HT-29 (cell line): Measurements from ENCODE around the gene IVD. TPM values are rescaled to one million over a fixed set of nuclear protein-coding genes. Genes with fewer than 3 reads are reported as not detected.
A peak's percentile ranks its signal among the peaks of the same experiment; 100 is the strongest.

Source experiments
- DNase-seq: peaks from one replicate; pipeline ENCODE4 v3.0.0-alpha.2; 2015; ENCODE audit warnings: low spot score
- total RNA-seq: library from RNA; depleted of rRNA; stranded (reverse); fragments of >200 nt; shearing (Covaris generic); gene quantifications from 2 replicates; pipeline ENCODE4 v1.2.3, GENCODE V29; 2014

The IVD gene
- total RNA-seq, 1 experiment from 2014 or later, result 44.6 TPM

DNA sequence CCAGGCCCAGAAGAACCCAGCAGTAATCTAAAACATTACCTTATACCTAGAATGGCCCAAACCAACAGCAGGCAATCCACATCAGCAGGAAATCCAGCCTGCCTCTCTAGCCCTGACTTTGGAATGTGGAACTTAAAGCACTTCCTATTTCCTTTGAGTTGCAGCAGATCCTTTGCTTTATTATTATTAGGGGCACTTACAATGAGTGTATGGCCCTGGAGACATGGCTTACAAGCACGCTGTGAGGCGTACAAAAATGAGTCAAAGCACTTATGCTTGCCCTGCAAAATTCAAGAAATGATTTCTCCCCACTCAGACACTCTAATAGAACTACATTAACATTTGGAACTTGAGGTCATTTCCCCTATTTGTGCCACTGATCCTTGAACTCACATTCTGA is 32.6 kb upstream of the IVD start:
- DNase-seq, result no peak

- no peak for DNase-seq
These were observed 28.0 kb upstream of the IVD start for GRCh38 chr15:40377606-40378005.

DNA sequence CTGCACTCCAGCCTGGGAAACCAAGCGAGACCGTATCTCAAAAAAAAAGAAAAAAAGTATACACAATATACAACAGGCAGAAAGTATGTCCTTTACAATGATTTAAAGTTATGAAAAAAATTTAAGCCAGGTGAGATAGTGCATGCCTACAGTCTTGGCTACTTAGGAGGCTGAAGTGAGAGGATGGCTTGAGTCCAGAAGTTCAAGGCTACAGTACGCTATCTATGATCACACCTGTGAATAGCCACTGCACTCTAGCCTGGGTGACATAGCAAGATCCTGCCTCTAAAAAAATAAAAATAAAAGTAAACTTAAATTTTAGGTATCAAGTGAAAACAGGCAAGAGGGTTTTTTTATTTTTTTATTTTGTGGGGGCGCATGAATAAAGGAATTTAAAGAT is 26.2 kb upstream of the IVD start:
- no peak for DNase-seq

DNA sequence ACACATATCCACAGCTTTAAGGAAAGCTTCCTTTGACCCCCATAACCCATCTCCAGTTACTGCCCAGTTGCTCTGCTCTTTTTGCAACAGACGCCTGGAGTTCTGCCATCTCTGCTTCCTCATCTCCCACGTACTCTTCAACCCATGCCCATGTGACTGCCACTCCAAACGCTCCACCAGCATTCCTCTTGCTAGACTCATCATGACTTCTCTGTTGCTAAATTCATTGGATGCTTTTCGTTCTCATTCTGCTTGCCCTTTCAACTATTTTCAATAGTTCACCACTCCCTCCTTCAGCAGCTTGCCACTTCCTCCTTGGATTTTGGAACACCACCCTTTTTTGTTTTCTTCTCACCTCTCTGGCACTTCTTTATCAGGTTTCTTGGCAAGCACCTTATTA is 25.7 kb upstream of the IVD start:
- peak; percentile 77 for DNase-seq

- DNase-seq, result no peak
These were observed 25.0 kb upstream of the IVD start for GRCh38 chr15:40380636-40381035.

DNA sequence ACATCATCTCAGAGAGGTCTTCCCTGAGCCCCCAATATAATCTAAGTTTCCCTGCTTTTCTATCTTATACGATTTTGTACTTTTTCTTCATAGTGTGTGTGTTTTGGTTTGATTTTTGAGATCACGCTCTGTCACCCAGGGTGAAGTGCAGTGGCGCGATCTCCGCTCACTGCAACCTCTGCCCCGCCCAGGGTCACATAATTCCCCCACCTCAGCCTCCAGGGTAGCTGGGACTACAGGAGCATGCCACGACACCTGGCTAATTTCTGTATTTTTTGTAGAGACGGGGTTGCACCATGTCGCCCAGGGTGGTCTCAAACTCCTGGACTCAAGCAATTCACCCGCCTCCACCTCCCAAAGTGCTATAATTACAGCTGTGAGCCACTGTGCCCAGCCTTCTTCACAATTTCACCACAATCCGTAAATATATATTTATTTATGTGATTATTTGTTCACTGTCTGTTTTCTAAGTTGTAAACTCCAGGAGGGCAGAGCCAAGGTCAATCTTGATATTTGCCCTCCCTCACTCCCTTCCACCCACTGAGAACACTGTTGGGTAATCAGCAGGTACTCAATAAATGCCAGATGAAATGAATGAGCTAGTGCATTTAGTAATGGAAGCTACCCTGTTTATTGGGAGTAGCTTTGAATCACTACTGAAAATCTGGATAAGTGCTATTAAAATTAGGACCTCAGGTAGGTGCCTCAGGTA is 23.6 kb upstream of the IVD start:
- DNase-seq, result no peak

- DNase-seq, result peak; percentile 98
These were observed 22.8 kb upstream of the IVD start, which contains the start of gene KNSTRN for GRCh38 chr15:40382580-40383456. Gene KNSTRN (plus strand): TSS chr15:40382721. CDS start chr15:40382836, 115 bp downstream.

GRCh38 chr15:40386480-40386879 is 19.1 kb upstream of the IVD start:
- DNase-seq, result no peak

- no peak for DNase-seq
These were observed 16.4 kb upstream of the IVD start for GRCh38 chr15:40388941-40389823.

DNA sequence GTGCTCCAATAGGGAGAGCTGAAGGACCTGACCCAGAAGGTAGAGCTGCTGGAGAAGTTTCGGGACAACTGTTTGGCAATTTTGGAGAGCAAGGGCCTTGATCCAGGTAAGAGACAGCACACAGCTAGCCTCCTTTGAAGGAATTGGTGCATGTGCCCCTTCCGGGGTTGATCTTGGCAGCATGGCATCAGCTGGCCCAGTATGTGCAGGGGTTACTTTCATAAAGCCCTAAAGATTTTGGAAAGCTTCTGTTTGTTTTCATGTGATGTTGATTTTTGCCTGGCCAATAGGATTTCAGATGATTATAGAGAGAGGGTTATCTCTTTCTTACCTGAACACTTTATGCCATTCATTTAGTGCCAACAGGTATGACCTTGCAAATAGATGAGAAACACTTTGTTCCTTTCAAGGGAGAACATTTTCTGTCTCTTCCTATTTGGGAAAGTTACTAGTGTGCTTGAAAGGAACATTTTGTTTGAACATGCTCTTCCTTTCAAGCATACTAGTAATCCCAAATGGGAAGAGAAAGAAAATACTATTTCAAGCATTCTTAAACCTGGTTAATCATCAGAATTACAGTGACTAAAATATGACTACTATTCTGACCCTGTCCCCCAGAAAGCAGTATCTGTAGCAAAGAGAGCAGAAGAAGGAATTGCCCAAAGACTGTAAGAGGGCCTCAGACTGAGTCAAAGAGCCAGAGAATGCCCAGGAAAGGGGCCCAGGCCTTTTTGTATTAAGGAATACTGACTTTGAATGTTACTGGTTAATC is 15.6 kb upstream of the IVD start:
- no peak for DNase-seq

DNA sequence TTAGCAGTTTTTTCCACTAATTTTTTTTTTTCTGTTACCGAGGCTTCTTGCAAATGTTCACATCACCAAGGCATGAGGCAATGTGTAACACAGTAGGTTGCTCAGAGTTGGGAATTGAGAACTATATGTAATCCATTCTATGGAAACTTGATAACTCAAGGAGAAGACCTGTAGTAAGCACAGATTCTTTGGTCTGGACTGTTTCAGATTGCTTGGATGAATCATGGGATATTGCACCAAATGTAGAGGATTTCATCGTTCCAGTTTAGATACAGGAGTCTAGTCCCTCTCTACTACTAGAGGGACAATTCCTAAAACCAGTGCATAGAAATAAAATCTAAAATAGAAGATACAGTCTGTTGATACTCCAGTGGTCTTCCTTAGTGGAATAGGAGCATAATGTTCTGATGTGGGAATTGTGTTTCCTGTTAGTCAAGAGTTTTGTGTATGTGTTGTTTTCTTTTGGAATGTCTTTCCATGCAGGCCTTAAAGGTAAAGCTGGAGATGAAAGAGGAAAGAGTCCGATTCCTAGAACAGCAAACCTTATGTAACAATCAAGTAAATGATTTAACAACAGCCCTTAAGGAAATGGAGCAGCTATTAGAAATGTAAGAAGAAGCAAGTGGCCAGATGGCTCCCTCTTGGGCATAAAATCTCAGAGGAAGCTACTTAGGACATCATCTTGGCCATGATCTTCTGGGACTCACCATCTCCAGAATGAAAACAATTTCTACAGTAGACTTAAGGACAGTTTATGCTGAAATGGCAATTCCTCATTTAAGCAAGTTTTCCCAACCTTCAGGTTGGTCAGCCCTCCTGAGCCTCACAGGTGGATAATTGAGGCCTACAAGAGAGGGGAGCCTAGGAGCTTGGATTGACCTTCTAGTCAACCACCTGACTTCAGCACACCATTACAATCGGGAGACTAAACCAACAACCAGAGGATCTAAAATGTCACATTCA is 12.3 kb upstream of the IVD start:
- no peak for DNase-seq

GRCh38 chr15:40397688-40398412 is 7.7 kb upstream of the IVD start:
- DNase-seq, result no peak

DNA sequence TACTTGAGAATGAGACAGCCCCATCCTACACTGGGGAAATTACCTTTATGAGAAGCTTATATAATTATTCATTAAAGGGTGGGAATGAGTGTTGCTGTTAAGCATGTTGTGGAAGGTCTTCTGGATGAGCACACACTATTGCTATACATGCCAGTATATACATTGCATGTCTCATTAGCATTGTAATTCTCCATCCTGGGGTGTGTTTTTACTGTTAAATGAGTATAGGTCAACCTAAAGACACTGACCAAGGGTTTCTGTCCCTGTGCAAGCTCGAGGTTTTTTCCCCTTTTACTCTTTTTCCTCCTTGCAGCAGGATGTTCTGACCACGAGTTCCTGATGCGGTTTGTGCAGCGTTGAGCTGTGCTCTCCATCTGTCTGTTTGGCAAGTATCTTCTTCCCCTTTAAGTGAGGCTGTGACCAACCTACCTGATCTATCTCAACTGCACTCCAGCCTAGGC is 7.2 kb upstream of the IVD start:
- no peak for DNase-seq

- DNase-seq, result no peak
These were observed 6.2 kb upstream of the IVD start for GRCh38 chr15:40399370-40399769.

DNA sequence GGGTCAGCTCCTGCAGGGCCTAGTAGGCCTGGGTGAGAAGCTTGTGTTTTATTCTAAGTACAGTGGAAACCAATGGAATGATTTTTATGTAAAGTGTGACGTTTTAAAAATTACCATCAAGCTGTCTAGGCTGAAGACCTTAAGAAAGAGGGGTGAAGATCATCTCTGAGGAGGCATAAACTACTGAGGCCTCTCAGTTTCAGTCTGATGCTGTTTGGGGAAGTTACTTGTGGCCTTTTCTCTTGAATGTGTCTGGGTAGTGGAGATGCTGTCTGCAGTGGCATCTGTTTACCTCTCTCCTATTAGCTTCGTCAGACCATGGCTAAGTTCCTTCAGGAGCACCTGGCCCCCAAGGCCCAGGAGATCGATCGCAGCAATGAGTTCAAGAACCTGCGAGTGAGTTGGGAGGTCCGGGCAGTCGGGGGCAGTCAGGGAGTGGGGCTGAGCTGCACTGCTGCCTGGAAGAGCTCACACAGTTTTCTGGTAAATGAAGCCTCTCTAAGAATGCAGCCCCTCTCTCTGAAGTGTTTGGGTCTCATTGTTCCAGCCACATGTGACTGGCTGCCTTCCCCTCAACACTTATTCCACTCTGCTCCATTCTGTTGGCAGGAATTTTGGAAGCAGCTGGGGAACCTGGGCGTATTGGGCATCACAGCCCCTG is 1.9 kb downstream of the IVD start:
- DNase-seq, result no peak

GRCh38 chr15:40409366-40409765 is 3.8 kb downstream of the IVD start:
- DNase-seq, result no peak

- DNase-seq, result no peak
These were observed 4.9 kb downstream of the IVD start for GRCh38 chr15:40410476-40410875.

GRCh38 chr15:40412095-40412759 is 6.6 kb downstream of the IVD start:
- peak; percentile 61 for DNase-seq
